MCF 10A (cell line): ENCODE measurements around the gene CHKB. TPM values are rescaled to one million over a fixed set of nuclear protein-coding genes. Genes with fewer than 3 reads are reported as not detected.

ENCODE experiments used
- BruUV-seq: library from RNA; stranded (reverse); fragments of 400-500 nt; replicated peaks from 2 replicates; lab custom pipeline; 2021; lab: Mats Ljungman, UMichigan
- CTCF ChIA-PET: fragments of 300-600 bp; sonication (Branson Sonifier 250); formaldehyde crosslinking; extraction: SDS; loops from one replicate; lab custom pipeline; 2021; ENCODE audit warnings: antibody characterized with exemption, inconsistent platforms; lab: Yijun Ruan, JAX
- POLR2A ChIA-PET: fragments of 300-600, 350-650 bp; sonication (Branson Sonifier 250); formaldehyde crosslinking; extraction: SDS; loops from one replicate; lab custom pipeline; 2020; ENCODE audit warnings: antibody characterized with exemption, inconsistent platforms; lab: Yijun Ruan, JAX
- DNase-seq: peaks from one replicate; pipeline ENCODE4 v3.0.0-alpha.2; 2018; ENCODE audit not compliant: unreplicated experiment
- H3K27ac Mint-ChIP-seq: one replicate; pipeline ENCODE4 v1.8.0; 2022; ENCODE audit warnings: mild to moderate bottlenecking, low read depth, mixed read lengths; ENCODE audit not compliant: unreplicated experiment
- H3K27me3 Mint-ChIP-seq: one replicate; pipeline ENCODE4 v1.8.0; 2022; ENCODE audit warnings: mixed read lengths; ENCODE audit not compliant: insufficient read depth, unreplicated experiment
- H3K36me3 Mint-ChIP-seq: one replicate; pipeline ENCODE4 v1.8.0; 2022; ENCODE audit warnings: mild to moderate bottlenecking, moderate library complexity, mixed read lengths; ENCODE audit not compliant: insufficient read depth, unreplicated experiment
- H3K4me1 Mint-ChIP-seq: one replicate; pipeline ENCODE4 v1.8.0; 2022; ENCODE audit warnings: mixed read lengths; ENCODE audit not compliant: insufficient read depth, unreplicated experiment
- H3K4me3 Mint-ChIP-seq: one replicate; pipeline ENCODE4 v1.8.0; 2022; ENCODE audit warnings: mild to moderate bottlenecking, moderate library complexity, mixed read lengths; ENCODE audit not compliant: unreplicated experiment
- H3K9me3 Mint-ChIP-seq: one replicate; pipeline ENCODE4 v1.8.0; 2022; ENCODE audit warnings: mixed read lengths; ENCODE audit not compliant: unreplicated experiment
- intact Hi-C: fragments of 100-400 bp; cut with micrococcal nuclease; formaldehyde crosslinking; loops from 2 replicates; pipeline ENCODE4 v1.14.1; 2022
- total RNA-seq: library from RNA; stranded (reverse); gene quantifications from 2 replicates; pipeline ENCODE4 v1.2.3, GENCODE V29; 2022
- TF ChIP-seq, protein P1 (sequence below): fragments of 200-600 bp; IDR thresholded peaks from one replicate; pipeline ENCODE4 v1.8.0; 2022; ENCODE audit warnings: antibody characterized with exemption, mild to moderate bottlenecking; ENCODE audit not compliant: unreplicated experiment

Gene CHKB
- total RNA-seq, 1 experiment from 2014 or later, result 60.6 TPM

DNA sequence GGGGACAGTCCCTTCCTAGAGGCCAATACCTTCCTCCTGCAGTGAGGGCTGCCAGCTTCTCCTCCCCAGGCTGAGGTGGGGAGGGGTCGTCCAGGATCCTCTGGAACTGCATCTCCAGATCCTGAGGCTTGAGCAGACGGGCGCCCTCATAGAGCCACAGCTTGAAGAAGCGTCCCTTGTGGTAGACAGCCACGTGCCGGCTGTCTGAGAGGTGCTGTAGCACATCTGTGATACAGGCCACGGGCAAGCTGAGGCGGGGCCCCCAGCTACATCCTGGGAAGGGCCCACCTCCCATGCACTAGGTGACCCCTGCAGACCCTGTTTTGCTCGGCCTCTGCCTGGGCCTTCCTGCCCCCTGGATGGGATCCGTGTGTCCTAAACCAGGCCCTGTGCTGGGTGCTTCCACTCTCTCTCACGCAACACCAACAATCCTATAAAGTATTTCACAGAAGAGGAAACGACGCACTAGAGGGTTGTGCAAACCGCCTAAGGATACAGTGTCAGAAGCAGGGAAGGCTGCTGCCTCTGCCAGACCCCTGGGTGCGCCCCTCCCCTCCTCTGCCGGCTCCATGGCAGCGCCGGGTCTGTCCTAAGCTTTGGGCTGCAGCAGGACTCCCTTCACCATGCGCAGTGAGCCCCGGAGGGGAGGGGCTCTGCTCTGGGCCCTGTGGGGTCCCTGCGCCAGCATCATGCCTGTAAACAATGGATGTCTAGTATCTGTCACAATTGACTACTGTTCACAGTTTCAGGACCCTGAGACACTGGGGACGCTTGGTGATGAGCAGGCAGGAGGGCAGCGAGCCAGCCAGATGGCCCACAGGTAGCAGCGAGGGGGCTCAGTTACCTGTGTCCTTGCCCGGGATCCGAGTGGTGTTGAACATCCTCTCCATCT, 8.9 kb downstream of the CHKB start:
- CTCF ChIA-PET, result no interaction called here
- Mint-ChIP-seq H3K4me1 (no peaks in the 10 kb centered on the region), H3K27me3 (no peaks in the 10 kb centered on the region), H3K9me3 (no peaks in the 10 kb centered on the region), H3K4me3 (no peak overlapping the region), H3K36me3 (peaks cover 53% of the 10 kb centered on the region), H3K27ac (no peak overlapping the region)
- DNase-seq, result no peak
- POLR2A ChIA-PET, result interaction anchor here (0.8 to 5.4 kb wide), 2 partner anchors 10 to 28 kb away, joined by 3 to 35 read pairs; partner anchors contain the start of genes KLHDC7B and SYCE3
- intact Hi-C loops, result no loop called here
- TF ChIP-seq, protein P1, sequence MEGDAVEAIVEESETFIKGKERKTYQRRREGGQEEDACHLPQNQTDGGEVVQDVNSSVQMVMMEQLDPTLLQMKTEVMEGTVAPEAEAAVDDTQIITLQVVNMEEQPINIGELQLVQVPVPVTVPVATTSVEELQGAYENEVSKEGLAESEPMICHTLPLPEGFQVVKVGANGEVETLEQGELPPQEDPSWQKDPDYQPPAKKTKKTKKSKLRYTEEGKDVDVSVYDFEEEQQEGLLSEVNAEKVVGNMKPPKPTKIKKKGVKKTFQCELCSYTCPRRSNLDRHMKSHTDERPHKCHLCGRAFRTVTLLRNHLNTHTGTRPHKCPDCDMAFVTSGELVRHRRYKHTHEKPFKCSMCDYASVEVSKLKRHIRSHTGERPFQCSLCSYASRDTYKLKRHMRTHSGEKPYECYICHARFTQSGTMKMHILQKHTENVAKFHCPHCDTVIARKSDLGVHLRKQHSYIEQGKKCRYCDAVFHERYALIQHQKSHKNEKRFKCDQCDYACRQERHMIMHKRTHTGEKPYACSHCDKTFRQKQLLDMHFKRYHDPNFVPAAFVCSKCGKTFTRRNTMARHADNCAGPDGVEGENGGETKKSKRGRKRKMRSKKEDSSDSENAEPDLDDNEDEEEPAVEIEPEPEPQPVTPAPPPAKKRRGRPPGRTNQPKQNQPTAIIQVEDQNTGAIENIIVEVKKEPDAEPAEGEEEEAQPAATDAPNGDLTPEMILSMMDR, result no peak
- no TSS peak for BruUV-seq

DNA sequence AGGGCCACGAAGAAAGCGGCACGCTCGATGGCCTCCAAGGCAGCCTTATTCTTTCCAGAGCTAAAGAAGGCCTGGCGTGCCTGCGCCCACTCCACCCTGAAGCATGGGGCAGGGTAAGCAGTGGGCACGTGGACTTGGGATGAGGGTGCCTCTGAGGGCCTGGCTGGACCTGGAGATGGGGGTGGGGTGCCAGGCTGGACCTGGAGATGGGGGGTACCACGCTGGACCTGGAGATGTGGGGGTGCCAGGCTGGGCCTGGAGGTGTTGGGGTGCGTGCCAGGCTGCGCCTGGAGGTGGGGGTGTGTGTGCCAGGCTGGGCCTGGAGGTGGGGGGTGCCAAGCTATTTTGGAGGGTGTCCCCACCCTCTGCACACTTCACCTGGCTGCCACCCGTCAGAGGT, 9.7 kb downstream of the CHKB start:
- no peak for DNase-seq
- ChIA-PET POLR2A (interaction anchor here (0.8 to 5.4 kb wide), 3 partner anchors 9 to 28 kb away, joined by 3 to 35 read pairs (median 3); partner anchors contain the start of genes CHKB, KLHDC7B and SYCE3), CTCF (interaction anchor here (0.6 to 2.2 kb wide), 4 partner anchors 9 to 136 kb away, joined by 3 to 13 read pairs (median 4); partner anchors contain the start of genes SCO2 and SYCE3)
- peaks cover 60% of the 10 kb centered on the region for H3K36me3 Mint-ChIP-seq
- H3K27ac Mint-ChIP-seq, result no peak overlapping the region
- H3K9me3 Mint-ChIP-seq, result no peaks in the 10 kb centered on the region
- BruUV-seq, result no TSS peak
- TF ChIP-seq, protein P1, result no peak
- H3K27me3 Mint-ChIP-seq, result no peaks in the 10 kb centered on the region
- intact Hi-C loops, result no loop called here
- no peaks in the 10 kb centered on the region for H3K4me1 Mint-ChIP-seq
- no peak overlapping the region for H3K4me3 Mint-ChIP-seq

DNA sequence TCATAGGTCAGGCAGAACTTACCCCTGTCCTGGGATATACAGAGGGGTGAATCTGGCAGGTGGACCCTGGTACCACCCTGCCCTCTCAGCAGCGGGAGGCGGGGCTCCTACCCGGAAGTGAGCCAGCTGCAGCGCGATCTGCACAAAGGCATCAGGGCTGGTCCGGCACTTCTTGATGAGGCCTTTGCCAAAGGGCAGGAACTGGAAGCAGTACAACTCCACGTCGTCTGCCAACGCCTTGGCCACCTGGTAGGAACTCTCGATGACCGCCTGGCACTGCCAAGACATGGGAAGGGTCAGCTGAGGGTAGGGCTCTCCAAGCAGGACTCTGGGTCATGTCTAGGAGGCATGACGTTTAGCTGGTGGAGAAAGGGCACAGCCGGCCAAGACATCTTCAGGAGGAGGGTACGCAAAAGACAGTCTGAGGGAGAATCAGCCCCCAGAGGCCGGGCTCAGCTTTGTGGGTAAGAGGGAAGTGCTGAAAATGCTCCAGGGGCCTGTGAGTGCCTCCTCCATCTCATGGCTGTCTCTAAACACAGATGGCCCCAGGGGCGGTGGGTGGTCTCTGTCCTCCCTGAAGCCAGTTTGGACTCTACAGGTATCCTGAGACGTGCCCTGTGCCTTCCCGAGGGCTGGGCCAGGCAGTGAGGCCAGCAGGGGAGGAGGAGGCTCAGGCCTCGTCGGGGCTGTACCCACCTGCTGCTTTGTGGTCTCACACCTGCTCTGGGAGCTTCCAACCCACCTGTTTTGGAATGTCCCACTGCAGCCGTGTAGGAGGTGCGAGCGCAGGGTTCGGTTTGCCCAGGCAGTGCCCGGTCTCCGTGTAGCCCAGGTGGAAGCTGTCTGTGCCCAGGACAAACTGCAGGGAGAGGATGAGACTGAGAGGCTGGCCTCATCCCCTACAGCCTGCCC, 11.1 kb downstream of the CHKB start:
- H3K36me3 Mint-ChIP-seq, result peaks cover 60% of the 10 kb centered on the region
- no peaks in the 10 kb centered on the region for H3K4me1 Mint-ChIP-seq
- CTCF ChIA-PET, result interaction anchor here (2.2 kb wide), 1 partner anchor 9 kb away, joined by 13 read pairs; the partner anchor contains the start of gene SYCE3
- POLR2A ChIA-PET, result interaction anchor here (0.8 to 5.4 kb wide), 5 partner anchors 8 to 39 kb away, joined by 3 to 35 read pairs (median 3); partner anchors contain the start of genes CHKB and SYCE3
- H3K27ac Mint-ChIP-seq, result no peak overlapping the region
- no peaks in the 10 kb centered on the region for H3K9me3 Mint-ChIP-seq
- H3K27me3 Mint-ChIP-seq, result no peaks in the 10 kb centered on the region
- intact Hi-C loops, result no loop called here
- H3K4me3 Mint-ChIP-seq, result no peak overlapping the region
- TF ChIP-seq, protein P1, result no peak
- no TSS peak for BruUV-seq
- no peak for DNase-seq
